CD4-positive, alpha-beta T cell treated with Interleukin-6 at 100 ng/mL for 8 hours (primary cell): ENCODE data around the gene BMERB1.
"Not testable (repeated sequence)": the region's sequence is repeated elsewhere in the genome, so short reads cannot be mapped to it uniquely, and the experiment has no call there.

Experiments
- DNase-seq: peaks from one replicate; pipeline ENCODE4 v3.0.0-alpha.2; 2020; ENCODE audit warnings: mixed read lengths, low spot score

Gene BMERB1

DNA sequence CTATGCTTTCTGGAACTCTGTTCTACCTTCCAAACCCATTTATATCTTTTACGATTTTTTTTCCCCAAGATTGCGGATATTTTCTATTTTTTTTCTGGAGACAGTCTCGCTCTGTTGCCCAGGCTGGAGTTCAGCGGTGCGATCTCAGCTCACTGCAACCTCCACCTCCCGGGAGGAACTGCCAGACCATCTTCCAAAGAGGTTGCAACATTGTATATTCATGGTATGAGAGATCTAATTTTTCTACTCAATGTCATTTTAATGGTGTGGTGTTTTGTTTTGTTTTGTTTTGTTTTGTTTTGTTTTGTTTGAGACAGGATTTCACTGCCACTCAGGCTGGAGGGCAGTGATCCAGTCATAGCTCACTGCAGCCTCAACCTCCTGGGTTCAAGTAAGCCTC lies 8.5 kb upstream of the BMERB1 start:
- DNase-seq = no peak

DNA sequence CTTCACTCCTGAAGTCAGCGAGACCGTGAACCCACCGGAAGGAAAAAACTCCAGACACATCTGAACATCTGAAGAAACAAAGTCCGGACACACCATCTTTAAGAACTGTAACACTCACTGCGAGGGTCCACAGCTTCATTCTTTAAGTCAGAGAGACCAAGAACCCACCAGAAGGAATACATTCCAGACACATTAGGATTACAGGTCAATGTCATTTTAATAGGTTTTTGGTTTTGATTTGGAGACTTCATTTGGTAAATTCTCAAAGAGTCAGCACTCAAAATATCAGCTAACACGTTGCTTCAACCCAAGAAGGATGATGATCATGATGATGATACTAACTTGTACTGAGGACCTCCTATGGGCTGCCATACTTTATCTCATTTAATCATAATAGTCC lies 7.6 kb upstream of the BMERB1 start:
- DNase-seq = no peak

DNA sequence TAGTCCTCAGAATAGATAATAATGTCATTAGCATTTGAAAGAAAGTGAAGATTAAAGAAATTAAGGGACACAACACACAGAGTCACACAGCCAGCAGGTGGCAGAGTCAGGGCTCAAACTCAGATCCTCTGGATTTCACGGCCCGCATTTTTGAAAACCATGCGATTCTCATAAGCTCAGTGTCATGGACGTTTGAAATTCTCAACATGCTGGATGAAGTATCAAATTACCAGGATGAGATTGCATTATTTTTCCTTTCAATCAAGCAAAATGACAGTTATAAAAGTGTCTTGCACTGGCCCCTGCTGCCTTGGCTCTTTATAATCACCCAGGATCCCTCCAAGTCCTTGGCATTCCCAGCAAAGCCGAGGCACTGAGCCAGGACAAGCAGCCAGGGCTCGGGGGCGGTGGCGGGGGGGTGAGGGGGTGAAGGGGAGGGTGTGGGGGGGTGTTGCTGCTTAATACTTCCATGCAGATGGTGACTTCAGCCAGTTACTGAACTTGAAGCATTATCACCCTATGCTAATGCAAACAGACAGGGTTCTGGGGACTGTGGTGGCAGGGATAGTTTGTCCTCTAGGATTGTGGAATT lies 6.6 kb upstream of the BMERB1 start:
- peak; percentile 47 for DNase-seq

DNA sequence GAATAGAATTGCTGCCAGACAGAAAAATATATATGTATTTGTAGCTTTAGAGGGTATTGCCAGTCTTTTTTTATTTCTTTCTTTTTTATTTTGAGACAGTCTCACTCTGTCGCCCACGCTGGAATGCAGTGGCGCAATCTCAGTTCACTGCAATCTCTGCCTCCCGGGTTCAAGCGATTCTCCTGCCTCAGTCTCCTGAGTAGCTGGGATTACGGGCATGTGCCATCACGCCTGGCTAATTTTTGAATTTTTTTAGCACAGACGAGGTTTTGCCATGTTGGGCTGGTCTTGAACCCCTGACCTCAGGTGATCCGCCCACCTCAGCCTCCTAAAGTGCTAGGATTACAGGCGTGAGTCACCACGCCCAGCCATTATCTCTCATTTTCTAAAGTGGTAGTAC lies 3.5 kb upstream of the BMERB1 start:
- not testable (repeated sequence) for DNase-seq

DNA sequence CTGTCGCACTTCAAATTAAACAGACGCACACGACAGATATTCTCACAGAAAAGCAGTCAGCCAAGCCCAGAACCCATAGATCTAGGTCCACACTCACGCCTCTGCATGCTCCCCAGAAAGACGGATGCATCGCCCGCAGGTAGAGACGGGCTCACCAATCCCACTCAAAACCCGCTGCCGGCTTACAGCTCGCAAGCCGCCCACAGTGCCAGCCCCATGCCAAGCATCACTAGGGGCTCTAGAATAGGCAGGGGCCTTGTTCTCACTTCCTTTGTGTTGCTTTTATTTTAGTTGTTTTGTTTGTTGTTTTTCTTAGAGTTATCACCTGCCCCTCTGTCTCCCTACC lies 336 bp upstream of the BMERB1 start:
- no peak for DNase-seq

DNA sequence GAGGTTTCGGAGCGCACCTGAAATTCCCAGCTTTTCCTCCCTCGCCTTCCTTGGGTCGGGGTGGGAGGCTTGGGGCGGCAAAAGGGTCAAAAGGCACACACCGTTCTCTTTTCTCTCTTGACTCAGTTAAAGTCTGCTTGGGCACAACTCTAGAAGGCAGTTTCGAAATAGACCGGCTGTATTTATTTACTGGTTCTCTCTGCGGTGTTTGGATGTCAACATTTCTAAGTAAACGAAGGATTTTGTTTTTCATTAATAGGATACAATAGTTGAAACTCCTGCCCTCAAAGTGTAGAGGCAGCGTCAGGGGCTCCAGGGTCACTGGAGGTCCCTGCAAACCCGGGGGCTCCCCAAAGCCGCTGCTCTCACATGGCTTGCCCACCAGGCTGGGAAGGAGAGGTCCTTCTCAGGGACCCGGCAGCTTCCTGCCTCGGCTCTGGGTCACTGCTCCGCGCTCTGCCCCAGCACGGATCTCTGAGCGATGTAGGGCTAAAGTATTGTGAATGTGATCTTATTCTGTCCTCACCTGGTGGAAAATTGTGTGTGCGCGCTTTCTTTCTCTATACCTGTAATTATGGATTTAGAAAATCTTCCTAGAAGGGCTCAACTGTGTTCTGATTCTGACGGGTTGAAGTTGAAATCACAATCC lies 952 bp downstream of the BMERB1 start:
- DNase-seq = no peak

DNA sequence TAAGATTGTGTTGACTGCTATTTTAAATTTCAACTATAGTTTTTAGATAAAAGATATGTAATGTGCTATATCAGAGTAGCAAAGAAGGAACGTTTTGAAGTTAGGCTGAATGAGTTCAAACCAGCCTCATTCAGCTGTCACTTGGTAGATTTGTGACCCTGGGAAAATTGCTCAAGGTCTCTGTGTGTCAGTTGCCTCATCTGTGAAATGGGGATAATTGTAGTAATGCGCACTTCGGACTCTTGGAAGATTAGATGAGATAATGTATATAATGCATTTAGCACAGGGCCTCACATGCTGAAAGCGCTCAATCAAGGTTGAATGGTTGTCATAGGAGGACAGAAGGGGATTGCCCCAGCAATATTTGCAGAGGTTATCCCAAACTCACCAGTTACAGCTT lies 4.7 kb downstream of the BMERB1 start:
- DNase-seq = no peak

DNA sequence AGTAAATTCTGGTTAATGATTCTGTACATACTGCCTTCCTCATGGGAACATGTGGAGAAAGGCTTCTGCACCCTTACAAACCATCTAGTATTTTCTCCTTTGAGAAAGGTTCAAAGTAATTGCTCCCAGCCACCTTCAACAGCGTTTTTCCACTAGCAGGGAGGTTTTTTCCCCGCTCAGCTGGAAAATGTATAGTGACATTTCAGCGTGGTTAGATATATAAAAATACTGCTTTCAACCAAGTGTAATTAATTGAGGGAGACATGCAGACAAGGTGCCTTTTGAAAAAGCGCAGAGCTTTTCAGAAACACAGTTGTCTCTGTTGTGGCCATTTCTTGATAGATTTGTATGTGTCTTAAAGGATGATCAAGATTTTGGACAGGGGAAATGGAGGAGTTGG lies 5.1 kb downstream of the BMERB1 start:
- DNase-seq = no peak

DNA sequence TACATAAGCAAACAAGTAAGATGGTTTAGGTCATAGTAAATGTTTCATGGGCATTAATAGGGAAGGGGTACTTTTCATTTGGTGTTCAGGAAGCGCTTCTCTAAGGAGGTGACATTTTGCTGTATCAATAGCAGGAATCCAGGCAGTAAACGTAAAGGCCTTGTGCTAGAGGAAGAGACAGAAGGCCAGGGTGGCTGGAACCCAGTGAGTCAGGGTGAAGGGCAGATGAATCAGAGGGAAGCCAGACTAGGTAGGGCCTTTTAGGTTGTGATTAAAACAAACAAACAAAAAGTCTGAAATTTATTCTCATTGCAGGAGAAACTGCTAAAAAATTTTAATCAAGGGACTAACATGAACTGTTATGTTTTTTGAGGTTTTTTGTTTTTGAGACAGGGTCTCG lies 6.5 kb downstream of the BMERB1 start:
- no peak for DNase-seq

DNA sequence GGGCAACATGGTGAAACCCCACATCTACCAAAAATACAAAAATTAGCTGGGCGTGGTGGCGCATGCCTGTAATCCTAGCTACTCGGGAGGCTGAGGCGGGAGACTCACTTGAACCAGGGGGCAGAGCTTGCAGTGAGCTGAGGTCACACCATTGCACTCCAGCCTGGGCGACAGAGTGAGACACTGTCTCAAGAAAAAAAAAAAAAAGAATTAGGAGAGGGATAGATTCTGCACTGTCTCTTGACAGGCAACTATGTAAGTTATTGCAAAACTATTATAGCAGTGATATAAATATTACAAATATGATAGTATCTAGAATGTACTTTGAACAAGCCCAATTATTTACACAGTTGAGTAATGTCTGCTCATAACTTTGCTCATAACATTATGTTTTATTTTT lies 7.8 kb downstream of the BMERB1 start:
- DNase-seq = not testable (repeated sequence)

DNA sequence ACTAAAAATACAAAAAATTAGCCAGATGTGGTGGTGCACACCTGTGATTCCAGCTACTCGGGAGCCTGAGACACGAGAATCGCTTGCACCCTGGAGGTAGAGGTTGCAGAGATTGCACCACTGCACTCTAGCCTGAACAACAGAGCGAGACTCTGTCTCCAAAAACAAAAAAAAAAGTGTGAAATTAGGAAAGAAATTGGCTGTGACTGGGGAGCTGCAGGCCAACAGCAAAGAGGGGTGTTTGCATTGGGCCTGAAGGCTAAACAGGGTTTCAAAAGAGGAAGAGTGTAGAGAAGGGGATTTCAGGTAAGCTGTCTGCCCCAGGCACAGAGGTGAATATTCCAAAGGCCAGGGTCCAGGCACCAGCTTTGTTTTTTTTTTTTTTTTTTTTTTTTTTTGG lies 9.4 kb downstream of the BMERB1 start:
- DNase-seq = no peak

DNA sequence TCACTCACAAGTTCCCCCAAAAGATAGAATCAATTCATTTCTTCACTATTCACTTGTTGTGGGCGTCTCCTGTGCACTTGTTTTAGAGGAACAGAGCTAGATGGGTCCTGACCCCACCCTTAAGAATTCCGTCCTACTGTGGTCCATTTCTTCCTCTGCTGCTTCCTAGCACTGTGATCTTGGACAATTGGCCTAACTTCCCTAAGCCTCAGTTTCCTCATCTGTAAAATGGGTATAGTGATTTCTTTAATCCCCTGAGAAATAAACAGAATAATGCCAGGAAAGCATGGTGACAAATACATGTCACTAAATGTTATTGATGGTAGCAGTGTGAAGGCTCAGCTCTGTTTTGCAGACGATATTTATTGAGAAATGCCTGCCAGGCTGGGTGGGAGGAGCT lies 9.9 kb downstream of the BMERB1 start:
- DNase-seq = no peak

DNA sequence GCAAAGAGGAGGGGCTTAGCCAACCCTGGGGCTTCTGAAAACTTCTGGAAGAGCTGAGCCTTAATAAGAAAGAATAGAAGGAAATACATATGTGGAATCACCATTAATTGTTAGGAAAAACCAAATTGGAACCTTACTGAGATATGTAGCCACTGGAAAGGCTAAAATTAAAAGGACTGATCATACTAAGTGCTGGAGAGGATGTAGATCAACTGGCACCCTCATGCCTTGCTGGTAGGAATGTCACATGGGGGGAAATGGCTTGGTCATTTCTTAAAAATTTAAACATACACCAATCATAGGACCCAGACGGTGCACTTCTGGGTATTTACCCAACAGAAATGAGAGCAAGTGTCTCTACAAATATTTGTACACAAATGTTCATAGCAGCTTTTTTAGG lies 11.1 kb downstream of the BMERB1 start:
- DNase-seq = no peak

DNA sequence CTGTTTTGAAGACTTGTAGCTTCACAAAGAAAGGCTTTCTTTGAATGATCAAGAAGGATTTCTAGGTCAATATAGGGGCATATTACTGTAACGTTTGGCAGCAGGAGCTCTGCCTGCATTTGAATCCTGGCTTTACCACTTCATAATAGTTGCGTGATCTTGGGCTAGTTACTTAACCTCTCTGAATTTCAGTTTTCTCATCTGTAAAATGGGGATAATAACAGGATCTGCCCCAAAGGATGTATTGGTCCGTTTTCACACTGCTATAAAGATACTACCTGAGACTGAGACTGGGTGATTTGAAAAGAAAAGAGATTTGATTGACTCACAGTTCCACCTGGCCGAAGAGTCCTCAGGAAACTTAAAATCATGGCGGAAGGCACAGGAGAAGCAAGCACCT lies 12.5 kb downstream of the BMERB1 start:
- no peak for DNase-seq

DNA sequence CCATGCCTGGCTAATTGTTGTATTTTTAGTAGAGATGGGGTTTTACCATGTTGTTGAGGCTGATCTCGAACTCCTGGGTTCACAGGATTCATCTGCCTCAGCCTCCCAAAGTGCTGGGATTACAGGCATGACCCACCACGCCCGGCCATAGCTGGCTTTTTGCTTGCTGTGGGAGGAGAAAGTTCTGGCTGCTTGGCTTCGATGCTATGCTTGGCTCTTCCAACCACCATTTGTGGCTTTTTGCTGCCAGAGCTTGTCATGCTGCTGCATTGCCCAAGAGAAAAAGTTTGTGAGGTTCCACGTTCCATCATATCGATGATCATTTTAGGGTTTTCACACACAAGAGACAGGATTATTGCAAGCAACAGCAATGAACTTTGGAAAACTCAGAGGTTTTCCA lies 16.2 kb downstream of the BMERB1 start:
- DNase-seq = no peak

DNA sequence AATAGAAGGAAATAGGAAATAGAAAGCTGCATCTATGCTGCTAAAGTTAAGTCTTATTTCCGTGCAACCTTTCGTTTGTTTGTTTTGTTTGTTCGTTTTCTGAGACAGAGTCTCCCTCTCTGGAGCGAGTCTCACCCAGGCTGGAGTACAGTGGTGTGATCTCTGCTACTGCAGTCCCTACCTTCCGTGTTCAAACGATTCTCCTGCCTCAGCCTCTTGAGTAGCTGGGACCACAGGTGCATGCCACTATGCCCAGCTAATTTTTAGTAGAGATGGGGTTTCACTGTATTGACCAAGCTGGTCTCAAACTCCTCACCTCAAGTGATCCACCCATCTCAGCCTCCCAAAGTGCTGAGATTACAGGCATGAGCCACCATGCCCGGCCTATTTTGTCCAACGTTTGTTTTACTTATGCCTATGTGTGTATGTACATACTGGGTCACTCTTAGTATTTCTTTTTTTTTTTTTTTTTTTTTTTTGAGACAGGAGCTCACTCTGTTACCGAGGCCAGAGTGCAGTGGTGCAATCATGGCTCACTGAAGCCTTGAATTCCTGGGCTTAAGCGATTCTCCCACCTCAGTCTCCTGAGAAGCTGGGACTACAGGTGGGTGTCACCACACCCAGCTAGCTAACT lies 16.8 kb downstream of the BMERB1 start:
- DNase-seq = no peak

DNA sequence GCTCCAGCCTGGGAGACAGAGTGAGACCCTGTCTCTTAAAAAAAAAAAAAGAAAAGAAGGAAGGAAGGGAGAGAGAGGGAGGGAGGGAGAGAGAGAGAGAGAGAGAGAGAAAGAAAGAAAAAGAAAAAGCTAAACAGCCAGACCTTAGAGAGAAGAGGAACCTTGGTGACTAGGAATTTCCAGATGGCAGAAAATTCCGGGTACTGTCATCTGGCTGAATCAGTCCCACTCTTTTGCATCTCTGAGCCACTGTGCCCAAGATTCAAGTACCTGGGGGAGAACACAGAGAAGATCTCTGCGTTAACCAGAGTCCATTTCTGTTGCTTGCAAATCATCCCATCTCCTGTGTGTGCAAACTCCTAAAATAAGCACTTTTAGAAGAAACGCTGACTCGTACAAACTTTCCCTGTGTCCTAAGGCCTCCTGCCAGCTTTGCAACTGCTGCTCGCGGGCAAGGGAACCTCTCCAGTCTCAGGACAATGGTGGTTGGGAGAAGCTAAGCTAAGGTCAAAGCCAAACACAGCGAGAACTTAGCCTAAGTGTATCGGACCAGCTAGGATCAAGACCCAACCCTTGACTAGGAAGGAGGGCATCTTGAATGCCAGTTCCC lies 18.0 kb downstream of the BMERB1 start:
- no peak for DNase-seq

DNA sequence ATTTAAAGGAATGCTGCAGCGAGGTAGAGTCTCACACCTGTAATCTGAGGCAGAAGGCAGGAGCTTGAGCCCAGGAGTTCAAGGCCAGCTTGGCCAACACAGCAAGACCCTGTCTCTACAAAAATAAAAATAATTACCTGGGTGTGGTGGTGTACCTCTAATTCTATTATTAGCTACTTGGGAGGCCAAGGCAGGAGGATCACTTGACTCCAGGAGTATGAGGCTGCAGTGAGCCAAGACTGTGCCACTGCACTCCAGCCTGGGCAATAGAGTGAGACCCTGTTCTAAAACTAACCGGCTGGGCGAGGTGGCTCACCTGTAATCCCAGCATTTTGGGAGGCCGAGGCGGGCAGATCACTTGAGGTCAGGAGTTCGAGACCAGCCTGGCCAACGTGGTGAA lies 18.9 kb downstream of the BMERB1 start:
- DNase-seq = not testable (repeated sequence)

DNA sequence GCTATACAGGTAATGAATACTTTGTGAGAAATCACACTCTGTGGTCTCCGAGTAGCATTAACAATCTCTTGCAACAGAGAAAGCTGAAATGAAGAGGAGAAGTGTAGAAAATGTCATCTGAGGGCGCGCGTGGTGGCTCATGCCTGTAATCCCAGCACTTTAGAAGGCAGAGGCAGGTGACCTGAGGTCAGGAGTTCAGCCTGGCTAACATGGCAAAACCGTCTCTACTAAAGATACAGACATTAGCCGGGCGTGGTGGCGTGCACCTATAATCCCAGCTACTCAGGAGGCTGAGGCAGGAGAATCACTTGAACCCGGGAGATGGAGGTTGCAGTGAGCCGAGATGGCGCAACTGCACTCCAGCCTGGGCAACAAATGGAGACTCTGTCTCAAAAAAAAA lies 20.5 kb downstream of the BMERB1 start:
- DNase-seq = not testable (repeated sequence)

DNA sequence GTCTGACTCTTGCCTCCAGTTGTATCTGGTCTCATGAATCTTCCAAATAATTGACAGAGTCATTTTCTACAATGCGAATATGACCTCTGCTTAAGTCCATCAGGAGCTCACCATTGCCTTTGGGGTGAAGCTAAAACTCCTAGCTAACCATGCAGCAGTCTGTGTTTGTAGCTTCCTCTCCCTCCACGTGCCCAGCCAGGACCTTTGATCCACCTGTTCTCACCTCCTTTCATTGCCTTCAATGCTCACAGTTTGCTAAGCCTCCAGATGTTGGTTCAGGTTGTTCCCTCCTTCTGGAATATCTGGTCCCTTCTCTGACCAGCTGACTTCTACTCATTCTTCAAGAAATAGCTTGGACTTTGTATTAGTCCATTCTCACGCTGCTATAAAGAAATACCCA lies 23.0 kb downstream of the BMERB1 start:
- DNase-seq = no peak

DNA sequence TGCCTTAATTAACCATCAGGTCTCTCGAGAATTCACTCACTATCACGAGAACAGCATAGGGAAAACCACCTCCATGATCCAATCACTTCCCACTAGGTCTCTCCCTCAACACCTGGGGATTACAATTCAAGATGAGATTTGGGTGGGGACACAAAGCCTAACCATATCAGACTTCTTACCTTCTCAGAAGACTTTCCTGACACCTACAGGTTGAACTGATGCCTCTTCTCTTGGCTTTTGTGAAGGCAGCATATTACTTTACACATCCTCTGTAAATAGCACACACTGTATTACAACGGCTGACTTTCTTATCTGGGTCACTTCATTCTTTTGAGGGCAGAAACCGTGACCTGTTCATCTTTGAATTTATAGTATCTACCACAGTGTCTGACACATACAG lies 23.6 kb downstream of the BMERB1 start:
- DNase-seq = no peak

DNA sequence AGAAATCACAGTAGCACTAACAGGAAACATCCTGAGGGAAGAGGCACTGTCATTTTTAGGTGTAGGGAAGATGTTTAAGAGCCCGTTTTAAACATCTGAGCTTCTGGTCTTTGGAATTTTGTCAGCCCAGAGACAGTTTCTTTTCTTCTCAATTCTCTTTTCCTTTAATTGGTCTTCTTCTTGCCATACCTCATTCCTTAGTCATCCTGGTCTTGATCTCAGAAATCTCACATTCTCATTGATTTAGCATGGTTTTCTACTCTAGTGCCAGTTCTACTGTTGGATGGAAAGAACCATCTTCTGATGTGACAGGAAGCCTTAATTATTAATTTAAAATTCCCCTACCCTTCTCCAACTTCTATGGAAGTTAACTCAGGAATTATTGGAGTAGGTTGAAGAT lies 25.4 kb downstream of the BMERB1 start:
- no peak for DNase-seq

DNA sequence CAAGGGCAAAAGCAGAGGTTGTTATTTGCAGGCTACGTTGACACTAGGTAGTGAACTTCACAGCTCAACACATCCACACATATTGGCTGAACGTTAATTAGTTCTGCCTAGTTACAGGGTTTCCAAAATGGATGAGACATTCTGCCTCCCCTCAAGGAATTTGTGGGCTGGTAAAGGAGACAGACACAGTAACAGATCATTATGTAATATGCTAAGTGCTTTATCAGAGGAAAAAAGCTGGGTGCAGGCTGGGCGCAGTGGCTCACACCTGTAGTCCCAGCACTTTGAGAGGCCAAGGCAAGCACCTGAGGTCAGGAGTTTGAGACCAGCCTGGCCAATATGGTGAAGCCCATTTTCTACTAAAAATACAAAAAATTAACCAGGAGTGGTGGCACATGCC lies 26.2 kb downstream of the BMERB1 start:
- DNase-seq = no peak

DNA sequence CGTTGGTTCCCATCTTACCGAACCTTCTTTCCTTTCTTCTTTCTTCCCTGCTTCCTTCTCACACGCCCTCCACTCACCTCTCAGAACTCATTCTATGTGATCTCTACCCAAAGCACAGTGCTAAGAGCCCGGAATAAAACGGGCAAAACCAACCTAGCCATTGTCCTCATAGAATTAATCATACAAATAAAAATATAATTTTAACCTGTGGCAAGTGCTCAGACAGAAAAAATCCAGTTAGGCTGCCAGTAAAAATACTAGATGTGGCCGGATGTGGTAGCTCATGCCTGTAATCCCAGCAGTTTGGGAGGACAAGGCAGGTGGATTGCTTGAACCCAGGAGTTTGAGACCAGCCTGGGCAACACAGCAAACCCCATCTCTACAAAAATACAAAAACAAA lies 27.0 kb downstream of the BMERB1 start:
- DNase-seq = no peak
